Immature natural killer cell (primary cell): ENCODE data around the gene DCUN1D5. TPM values are rescaled to one million over a fixed set of nuclear protein-coding genes. Genes with fewer than 3 reads are reported as not detected.

Source experiments
- DNase-seq, 3 donors: peaks; one replicate each; pipeline ENCODE4 v3.0.0; 2022; ENCODE audit warnings: mixed read lengths in 1 of 3
- H3K27ac Mint-ChIP-seq, 6 donors: one replicate each; pipeline ENCODE4 v1.8.0; 2020; ENCODE audit warnings: mixed read lengths in 6 of 6, mild to moderate bottlenecking in 5 of 6, inconsistent platforms in 4 of 6, moderate library complexity in 3 of 6
- H3K27me3 Mint-ChIP-seq, 3 donors: one replicate each; pipeline ENCODE4 v1.8.0; 2020 to 2021; ENCODE audit warnings: low read depth in 3 of 3, mild to moderate bottlenecking in 3 of 3, mixed read lengths in 3 of 3, moderate library complexity in 3 of 3, inconsistent platforms in 1 of 3
- H3K36me3 Mint-ChIP-seq, 3 donors: one replicate each; pipeline ENCODE4 v1.8.0; 2020; ENCODE audit warnings: mixed read lengths in 3 of 3, inconsistent platforms in 2 of 3, mild to moderate bottlenecking in 2 of 3
- H3K4me1 Mint-ChIP-seq, 2 donors: one replicate each; pipeline ENCODE4 v1.8.0; 2020; ENCODE audit warnings: inconsistent platforms in 2 of 2, mild to moderate bottlenecking in 2 of 2, mixed read lengths in 2 of 2, moderate library complexity in 1 of 2
- H3K4me3 Mint-ChIP-seq, 5 donors: one replicate each; pipeline ENCODE4 v1.8.0; 2020; ENCODE audit warnings: mild to moderate bottlenecking in 5 of 5, mixed read lengths in 5 of 5, inconsistent platforms in 3 of 5, moderate library complexity in 3 of 5
- H3K9me3 Mint-ChIP-seq, 6 donors: one replicate each; pipeline ENCODE4 v1.8.0; 2020; ENCODE audit warnings: mild to moderate bottlenecking in 6 of 6, mixed read lengths in 6 of 6, inconsistent platforms in 4 of 6, moderate library complexity in 3 of 6
- polyA plus RNA-seq, 3 donors: library from polyadenylated mRNA; unstranded; fragments of 300-500 nt; fragmentation: Illumina TruSeq; gene quantifications; one replicate each; pipeline ENCODE4 v1.2.3, GENCODE V29; 2021

DCUN1D5 gene
- polyA plus RNA-seq = 10 to 100 TPM; 26.1 to 34.4 (median 26.9) TPM

- Mint-ChIP-seq H3K27ac (peak within 1 kb of the TSS; percentile 93 to 97 (median 95)), H3K9me3 (peaks cover 0 to 2% (median 0%) of the 10 kb centered on the region in 6 donors), H3K27me3 (peaks cover 4 to 24% (median 18%) of the 10 kb centered on the region in 3 donors), H3K4me1 (peaks cover 25 to 44% of the 10 kb centered on the region in 2 donors), H3K4me3 (peak within 1 kb of the TSS; percentile 91 to 96 (median 95)), H3K36me3 (peaks cover 0 to 11% (median 0%) of the 10 kb centered on the region in 3 donors)
- DNase-seq = peak; percentile 91 to 93 (median 92)
Measured at GRCh38 chr11:103091801-103092524, at the start of gene DCUN1D5. DCUN1D5 (minus strand) TSS chr11:103092160; CDS start chr11:103091872, 288 bp downstream.

GRCh38 chr11:103125462-103125861, 33.5 kb upstream of the DCUN1D5 start:
- Mint-ChIP-seq H3K36me3 (peaks cover 4 to 17% (median 11%) of the 10 kb centered on the region in 3 donors), H3K9me3 (no peaks in the 10 kb centered on the region), H3K4me3 (no peak overlapping the region), H3K27me3 (no peaks in the 10 kb centered on the region), H3K4me1 (no peaks in the 10 kb centered on the region), H3K27ac (no peak overlapping the region)
- no peak for DNase-seq

- DNase-seq = no peak
- peaks cover under 1 to 7% of the 10 kb centered on the region in 2 donors for H3K4me1 Mint-ChIP-seq
- H3K27me3 Mint-ChIP-seq = peaks cover 0 to 3% (median 3%) of the 10 kb centered on the region in 3 donors
- peaks cover 0 to 6% (median 0%) of the 10 kb centered on the region in 3 donors for H3K36me3 Mint-ChIP-seq
- no peak overlapping the region for H3K27ac Mint-ChIP-seq
- no peak overlapping the region for H3K4me3 Mint-ChIP-seq
- H3K9me3 Mint-ChIP-seq = no peaks in the 10 kb centered on the region
Measured at GRCh38 chr11:103114836-103115235, 22.9 kb upstream of the DCUN1D5 start.

- DNase-seq = no peak
- no peak overlapping the region for H3K27ac Mint-ChIP-seq
- peaks cover 7 to 13% (median 12%) of the 10 kb centered on the region in 3 donors for H3K27me3 Mint-ChIP-seq
- no peak overlapping the region for H3K4me3 Mint-ChIP-seq
- H3K4me1 Mint-ChIP-seq = peaks cover 12 to 23% of the 10 kb centered on the region in 2 donors
- H3K9me3 Mint-ChIP-seq = no peaks in the 10 kb centered on the region
- no peaks in the 10 kb centered on the region for H3K36me3 Mint-ChIP-seq
Measured at GRCh38 chr11:103112364-103112763, 20.4 kb upstream of the DCUN1D5 start.

GRCh38 chr11:103111400-103111799, 19.4 kb upstream of the DCUN1D5 start:
- no peak overlapping the region for H3K27ac Mint-ChIP-seq
- peaks cover 7 to 13% (median 12%) of the 10 kb centered on the region in 3 donors for H3K27me3 Mint-ChIP-seq
- no peaks in the 10 kb centered on the region for H3K36me3 Mint-ChIP-seq
- peaks cover 12 to 23% of the 10 kb centered on the region in 2 donors for H3K4me1 Mint-ChIP-seq
- DNase-seq = no peak
- H3K4me3 Mint-ChIP-seq = no peak overlapping the region
- no peaks in the 10 kb centered on the region for H3K9me3 Mint-ChIP-seq

- DNase-seq = no peak
- peaks cover 7 to 15% (median 13%) of the 10 kb centered on the region in 3 donors for H3K27me3 Mint-ChIP-seq
- no peaks in the 10 kb centered on the region for H3K36me3 Mint-ChIP-seq
- H3K27ac Mint-ChIP-seq = peak overlapping the region in 2 of 6 donors; percentile 54 to 95
- no peaks in the 10 kb centered on the region for H3K9me3 Mint-ChIP-seq
- H3K4me1 Mint-ChIP-seq = peaks cover 12 to 23% of the 10 kb centered on the region in 2 donors
- H3K4me3 Mint-ChIP-seq = peak overlapping the region in 4 of 5 donors; percentile 97 to 99 (median 98)
Measured at GRCh38 chr11:103110391-103110790, 18.4 kb upstream of the DCUN1D5 start.

- Mint-ChIP-seq H3K9me3 (no peaks in the 10 kb centered on the region), H3K4me1 (peaks cover 12 to 23% of the 10 kb centered on the region in 2 donors), H3K4me3 (peak overlapping the region; percentile 97 to 99 (median 98)), H3K27me3 (peaks cover 7 to 15% (median 13%) of the 10 kb centered on the region in 3 donors), H3K36me3 (no peaks in the 10 kb centered on the region), H3K27ac (peak overlapping the region; percentile 89 to 95 (median 94))
- DNase-seq = no peak
Measured at GRCh38 chr11:103109818-103110388, 17.9 kb upstream of the DCUN1D5 start.

GRCh38 chr11:103108933-103109817, 17.2 kb upstream of the DCUN1D5 start, which contains the start of gene DYNC2H1:
DYNC2H1 (plus strand) TSS chr11:103109426; CDS start chr11:103109575, 149 bp downstream.
- H3K4me1 Mint-ChIP-seq = peaks cover 12 to 23% of the 10 kb centered on the region in 2 donors
- H3K27ac Mint-ChIP-seq = peak within 1 kb of the TSS; percentile 89 to 95 (median 94)
- H3K4me3 Mint-ChIP-seq = peak within 1 kb of the TSS; percentile 97 to 99 (median 98)
- peak; percentile 85 to 87 (median 86) for DNase-seq
- H3K36me3 Mint-ChIP-seq = no peaks in the 10 kb centered on the region
- H3K27me3 Mint-ChIP-seq = peaks cover 7 to 17% (median 15%) of the 10 kb centered on the region in 3 donors
- H3K9me3 Mint-ChIP-seq = no peaks in the 10 kb centered on the region

GRCh38 chr11:103097279-103097678, 5.3 kb upstream of the DCUN1D5 start:
- no peak overlapping the region for H3K27ac Mint-ChIP-seq
- peaks cover 11 to 31% (median 27%) of the 10 kb centered on the region in 3 donors for H3K27me3 Mint-ChIP-seq
- H3K36me3 Mint-ChIP-seq = no peaks in the 10 kb centered on the region
- H3K9me3 Mint-ChIP-seq = peaks cover 0 to 2% (median 0%) of the 10 kb centered on the region in 6 donors
- no peak overlapping the region for H3K4me3 Mint-ChIP-seq
- no peak for DNase-seq
- peaks cover 4 to 6% of the 10 kb centered on the region in 2 donors for H3K4me1 Mint-ChIP-seq

GRCh38 chr11:103091064-103091800, 728 bp downstream of the DCUN1D5 start:
- peak overlapping the region; percentile 66 to 97 (median 95) for H3K27ac Mint-ChIP-seq
- peaks cover 4 to 24% (median 15%) of the 10 kb centered on the region in 3 donors for H3K27me3 Mint-ChIP-seq
- H3K36me3 Mint-ChIP-seq = peaks cover 0 to 14% (median 3%) of the 10 kb centered on the region in 3 donors
- peak in 1 of 3 donors; percentile 27 for DNase-seq
- H3K4me1 Mint-ChIP-seq = peaks cover 27 to 49% of the 10 kb centered on the region in 2 donors
- peak overlapping the region; percentile 91 to 96 (median 95) for H3K4me3 Mint-ChIP-seq
- peaks cover 0 to 2% (median 0%) of the 10 kb centered on the region in 6 donors for H3K9me3 Mint-ChIP-seq

GRCh38 chr11:103086461-103086860, 5.5 kb downstream of the DCUN1D5 start:
- peaks cover 0 to 22% (median 3%) of the 10 kb centered on the region in 3 donors for H3K36me3 Mint-ChIP-seq
- peaks cover 0 to 2% (median 0%) of the 10 kb centered on the region in 3 donors for H3K27me3 Mint-ChIP-seq
- H3K4me3 Mint-ChIP-seq = no peak overlapping the region

GRCh38 chr11:103085758-103086365, 6.1 kb downstream of the DCUN1D5 start:
- Mint-ChIP-seq H3K9me3 (no peaks in the 10 kb centered on the region), H3K27me3 (peaks cover 0 to 2% (median 0%) of the 10 kb centered on the region in 3 donors), H3K27ac (no peak overlapping the region), H3K4me3 (no peak overlapping the region), H3K4me1 (peaks cover 17 to 33% of the 10 kb centered on the region in 2 donors), H3K36me3 (peaks cover 0 to 22% (median 3%) of the 10 kb centered on the region in 3 donors)
- no peak for DNase-seq

More at GRCh38 chr11:103086461-103086860, 5.5 kb downstream of the DCUN1D5 start:
- peaks cover 21 to 39% of the 10 kb centered on the region in 2 donors for H3K4me1 Mint-ChIP-seq
- H3K9me3 Mint-ChIP-seq = no peaks in the 10 kb centered on the region
- H3K27ac Mint-ChIP-seq = no peak overlapping the region
- DNase-seq = no peak
